Heart right ventricle (tissue), 16 donors: ENCODE data around the gene AP5B1. TPM values are rescaled to one million over a fixed set of nuclear protein-coding genes. Genes with fewer than 3 reads are reported as not detected.
"Not testable (repeated sequence)": the region's sequence is repeated elsewhere in the genome, so short reads cannot be mapped to it uniquely, and the experiment has no call there.

ENCODE experiments used
- ATAC-seq, 8 donors: fragments of 200-7000 bp; cut with Tn5 transposase; one replicate each; pipeline ENCODE4 v1.9.1; 2020; ENCODE audit warnings: mild to moderate bottlenecking in 8 of 8, moderate library complexity in 8 of 8, moderate number of reproducible peaks in 1 of 8
- DNase-seq, 2 donors: peaks; one replicate each; pipeline ENCODE4 v3.0.0-alpha.2; 2020
- H3K27ac ChIP-seq, 10 donors: fragments of 200-600 bp; sonication (generic) in 2 of 10; one replicate each; pipeline versions ENCODE4 v1.5.0 to v1.8.0; 2020 to 2022; ENCODE audit warnings: mild to moderate bottlenecking in 3 of 10
- H3K27me3 ChIP-seq, 7 donors: fragments of 200-600 bp; one replicate each; pipeline ENCODE4 v1.8.0; 2021 to 2022; ENCODE audit warnings: mild to moderate bottlenecking in 2 of 7
- H3K36me3 ChIP-seq, 9 donors: fragments of 200-600 bp; sonication (generic) in 1 of 9; one replicate each; pipeline versions ENCODE4 v1.5.0 to v1.8.0; 2020 to 2022; ENCODE audit warnings: mild to moderate bottlenecking in 2 of 9
- H3K4me1 ChIP-seq, 9 donors: fragments of 200-600 bp; sonication (generic) in 1 of 9; one replicate each; pipeline versions ENCODE4 v1.5.0 to v1.8.0; 2020 to 2022; ENCODE audit warnings: mild to moderate bottlenecking in 4 of 9
- H3K4me3 ChIP-seq, 10 donors: fragments of 200-600 bp; sonication (generic) in 2 of 10; one replicate each; pipeline versions ENCODE4 v1.5.0 to v1.8.0; 2020 to 2022; ENCODE audit warnings: mild to moderate bottlenecking in 7 of 10, moderate library complexity in 2 of 10
- H3K9me3 ChIP-seq, 11 donors: fragments of 200-600 bp in 10 of 11; sonication (generic) in 2 of 11; one replicate each; pipeline versions ENCODE4 v1.5.0 to v1.8.0; 2013 to 2022; ENCODE audit warnings: mild to moderate bottlenecking in 2 of 11, control low read depth in 1 of 11, moderate library complexity in 1 of 11
- CTCF ChIP-seq, 9 donors: fragments of 200-600 bp; sonication (generic) in 2 of 9; IDR thresholded peaks; one replicate each; pipeline versions ENCODE4 v1.5.0 to v1.8.0; 2021 to 2022; ENCODE audit warnings: antibody characterized with exemption in 9 of 9, mild to moderate bottlenecking in 5 of 9, moderate library complexity in 1 of 9
- WGBS, 2 donors: extraction: QIAGEN DNeasy Blood & Tissue Kit; methylation state at CpG; one replicate each; pipeline ENCODE4 v1.1.7; 2013; ENCODE audit warnings: inconsistent platforms in 1 of 2; 5-methylcytosine and 5-hydroxymethylcytosine counted together
- intact Hi-C, 10 donors: fragments of 100-400 bp; cut with DNase I; formaldehyde crosslinking; loops; one replicate each; pipeline versions ENCODE4 v1.11.1 to v1.14.2; 2022
- polyA plus RNA-seq, 2 donors: library from polyadenylated mRNA; stranded (reverse); fragments of 200-250 nt; gene quantifications; one replicate each; pipeline ENCODE4 v1.2.3, GENCODE V29; 2013
- total RNA-seq, 10 donors: library from RNA; stranded (reverse); fragmentation: NEBNext Ultra II Directional in 3 of 10; extraction: Animal tissue kit (Norgen Biotek cat#: 25700) in 3 of 10; gene quantifications; one replicate each; pipeline versions ENCODE4 v1.2.1 to v1.2.4, GENCODE V29; 2021 to 2023
- donor health status: Arrhythmogenic right ventricular cardiomyopathy.
- donor health status: ischemic (EF 13 %, LVEDD 7.1; RV severe dilation, severe dysfunction).
- donor health status: healthy with polysubstance abuse.
- donor health status: DM: no; HTN: yes; CAD: no.
- donor health status: DM: no; HTN: no; CAD: no.
- donor health status: ischemic (EF 25% LVEDD 6.9; RV normal size, moderate dysfunction).
- donor health status: ischemic (EF 25% LVEDD 5.7; RV mildly dilated, moderate dysfunction).
- donor health status: healthy.
- donor health status: DM: yes; HTN: yes; CAD: no.
- donor health status: Ischemic cardiomyopathy.
- donor health status: ischemic (EF 35%, LVEDD 5.7; RV mildly dilated, moderate dysfunction).
- donor health status: nonischemic (EF 11% LVEDD 7.7; RV severe dilation, severe dysfunction).
- donor health status: DM: yes; HTN: yes; CAD: no.
- donor health status: PGD.
- donor health status: ischemic (EF 29% LVEDD 5.4; RV normal size, mild dysfunction).
- donor health status: nonischemic (EF 23%, LVEDD 6.1; RV moderate dilation, normal function).

The AP5B1 gene
- total and polyA plus RNA-seq, 12 donors, result 5.0 to 12.8 (median 6.9) TPM

- Histone ChIP-seq H3K27me3 (peaks cover 0 to 15% (median 0%) of the 10 kb centered on the region in 7 donors), H3K4me1 (no peaks in the 10 kb centered on the region), H3K36me3 (no peaks in the 10 kb centered on the region), H3K4me3 (no peak overlapping the region), H3K9me3 (no peaks in the 10 kb centered on the region), H3K27ac (no peak overlapping the region)
- TF ChIP-seq CTCF (IDR thresholded peaks at IDR 0.05), result no peak
- WGBS, 2 donors, result 73 to 78% methylated on average over 8 of the region's 8 CpGs
- no peak for ATAC-seq
- no peak for DNase-seq
- intact Hi-C loops, result no loop called here
Measured at GRCh38 chr11:65741185-65741584, 39.6 kb downstream of the AP5B1 start.

- Histone ChIP-seq H3K27me3 (peaks cover 0 to 15% (median 0%) of the 10 kb centered on the region in 7 donors), H3K27ac (no peak overlapping the region), H3K36me3 (no peaks in the 10 kb centered on the region), H3K4me1 (no peaks in the 10 kb centered on the region), H3K4me3 (no peak overlapping the region), H3K9me3 (no peaks in the 10 kb centered on the region)
- TF ChIP-seq CTCF (IDR thresholded peaks at IDR 0.05), result no peak
- ATAC-seq, result no peak
- intact Hi-C loops, result no loop called here
- DNase-seq, result no peak
- 87 to 90% methylated on average over 2 of the region's 2 CpGs for WGBS, 2 donors
Measured at GRCh38 chr11:65739022-65739421, 41.8 kb downstream of the AP5B1 start.

GRCh38 chr11:65736810-65737209, 44.0 kb downstream of the AP5B1 start:
- Histone ChIP-seq H3K4me3 (no peak overlapping the region), H3K27ac (no peak overlapping the region), H3K36me3 (no peaks in the 10 kb centered on the region), H3K9me3 (peaks cover 0 to 17% (median 0%) of the 10 kb centered on the region in 11 donors), H3K27me3 (peaks cover 0 to 15% (median 0%) of the 10 kb centered on the region in 7 donors), H3K4me1 (no peaks in the 10 kb centered on the region)
- DNase-seq (no peak), ATAC-seq (no peak)
- intact Hi-C loops, result no loop called here
- TF ChIP-seq CTCF (IDR thresholded peaks at IDR 0.05), result no peak

- H3K36me3 ChIP-seq, H3K4me3 ChIP-seq, intact Hi-C loops, DNase-seq, ATAC-seq, H3K4me1 ChIP-seq, H3K27ac ChIP-seq, H3K27me3 ChIP-seq: not testable (repeated sequence)
- 70 to 75% methylated on average over 4 of the region's 4 CpGs for WGBS, 2 donors
- H3K9me3 ChIP-seq, result peaks cover 0 to 22% (median 0%) of the 10 kb centered on the region in 11 donors
Measured at GRCh38 chr11:65735111-65735510, 45.7 kb downstream of the AP5B1 start.

- Histone ChIP-seq H3K27ac (no peak overlapping the region), H3K36me3 (no peaks in the 10 kb centered on the region), H3K27me3 (no peaks in the 10 kb centered on the region), H3K9me3 (peaks cover 0 to 22% (median 0%) of the 10 kb centered on the region in 11 donors), H3K4me1 (no peaks in the 10 kb centered on the region), H3K4me3 (no peak overlapping the region)
- no peak for TF ChIP-seq CTCF (IDR thresholded peaks at IDR 0.05)
- DNase-seq (no peak), ATAC-seq (no peak)
- intact Hi-C loops, result no loop called here
- 46 to 51% methylated on average over 5 of the region's 5 CpGs for WGBS, 2 donors
Measured at GRCh38 chr11:65730461-65730860, 50.3 kb downstream of the AP5B1 start.
